SK-N-SH (cell line): ENCODE data around the gene C9orf85. TPM values are rescaled to one million over a fixed set of nuclear protein-coding genes. Genes with fewer than 3 reads are reported as not detected.

Experiments used
- CTCF ChIA-PET: fragments of 300-600, 350-600 bp; formaldehyde crosslinking; extraction: SDS; loops from one replicate; lab custom pipeline; 2021; lab: Yijun Ruan, JAX
- POLR2A ChIA-PET: fragments of 350-600 bp; sonication (Branson Sonifier 250); formaldehyde crosslinking; extraction: SDS; loops from one replicate; lab custom pipeline; 2020; ENCODE audit warnings: antibody characterized with exemption, inconsistent platforms; lab: Yijun Ruan, JAX
- DNase-seq: peaks from one replicate; pipeline ENCODE4 v3.0.0; 2012
- H2AFZ ChIP-seq: fragments of 200-600 bp; sonication (generic); 2 replicates; pipeline ENCODE4 v1.8.1; 2016; ENCODE audit warnings: antibody characterized with exemption, mild to moderate bottlenecking, low read depth
- H3F3A ChIP-seq: fragments of 200-600 bp; sonication (generic); replicated peaks from 2 replicates; pipeline ENCODE3; 2016; ENCODE audit warnings: antibody characterized with exemption, mild to moderate bottlenecking; ENCODE audit not compliant: insufficient read depth
- H3K27ac ChIP-seq, 2 experiments: fragments of 200-500 bp in 1 of 2; fragments of 200-600 bp in 1 of 2; sonication (Bioruptor generic) in 1 of 2; sonication (generic), shearing (Covaris generic) in 1 of 2; 2 replicates each; pipeline versions ENCODE4 v1.5.1 to v1.6.1; 2014 to 2016; ENCODE audit warnings: low read depth in 2 of 2, inconsistent platforms in 1 of 2, low read length in 1 of 2, mild to moderate bottlenecking in 1 of 2, mixed read lengths in 1 of 2
- H3K27me3 ChIP-seq: fragments of 200-600 bp; sonication (generic), shearing (Covaris generic); 2 replicates; pipeline ENCODE4 v1.6.1; 2016; ENCODE audit warnings: mixed run types; ENCODE audit not compliant: insufficient read depth
- H3K36me3 ChIP-seq, 2 experiments: fragments of 200-500 bp in 1 of 2; fragments of 200-600 bp in 1 of 2; sonication (Bioruptor generic) in 1 of 2; sonication (generic) in 1 of 2; replicated peaks in 1 of 2; 2 replicates each; pipeline versions ENCODE3 to v1.5.1; 2014 to 2016; ENCODE audit warnings: low read length in 1 of 2, mild to moderate bottlenecking in 1 of 2; ENCODE audit not compliant: insufficient read depth in 2 of 2, control insufficient read depth in 1 of 2
- H3K4me1 ChIP-seq, 2 experiments: fragments of 200-500 bp in 1 of 2; fragments of 200-600 bp in 1 of 2; sonication (Bioruptor generic) in 1 of 2; sonication (generic), shearing (Covaris generic) in 1 of 2; 2 replicates each; pipeline versions ENCODE4 v1.5.1 to v1.6.1; 2014 to 2016; ENCODE audit warnings: low read depth in 1 of 2, low read length in 1 of 2, mixed run types in 1 of 2; ENCODE audit not compliant: insufficient read depth in 2 of 2, control insufficient read depth in 1 of 2
- H3K4me2 ChIP-seq: fragments of 200-600 bp; sonication (generic), shearing (Covaris generic); 2 replicates; pipeline ENCODE4 v1.6.1; 2017; ENCODE audit warnings: mixed run types
- H3K4me3 ChIP-seq, 2 experiments: fragments of 200-500 bp in 1 of 2; fragments of 200-600 bp in 1 of 2; sonication (Bioruptor generic) in 1 of 2; sonication (generic), shearing (Covaris generic) in 1 of 2; 2 replicates each; pipeline versions ENCODE4 v1.5.1 to v1.8.1; 2014 to 2016; ENCODE audit warnings: low read depth in 2 of 2, inconsistent platforms in 1 of 2, low read length in 1 of 2, mild to moderate bottlenecking in 1 of 2, mixed read lengths in 1 of 2, moderate library complexity in 1 of 2
- H3K79me2 ChIP-seq: fragments of 200-600 bp; sonication (generic); 2 replicates; pipeline ENCODE4 v1.8.1; 2017; ENCODE audit warnings: mild to moderate bottlenecking; ENCODE audit not compliant: insufficient read depth
- H3K9ac ChIP-seq: fragments of 200-600 bp; sonication (generic); 2 replicates; pipeline ENCODE4 v1.6.1; 2017; ENCODE audit warnings: mixed run types
- H3K9me2 ChIP-seq: fragments of 200-600 bp; sonication (generic); 2 replicates; pipeline ENCODE4 v1.6.1; 2017; ENCODE audit warnings: mixed run types
- H3K9me3 ChIP-seq: fragments of 200-600 bp; sonication (generic); 2 replicates; pipeline ENCODE4 v1.6.1; 2017; ENCODE audit warnings: mixed run types, mild to moderate bottlenecking, moderate library complexity
- H4K20me1 ChIP-seq: fragments of 200-600 bp; sonication (generic); 2 replicates; pipeline ENCODE4 v1.6.1; 2017; ENCODE audit warnings: mild to moderate bottlenecking, mixed run types; ENCODE audit not compliant: insufficient read depth
- CHD2 ChIP-seq: fragments of 150-350 bp; IDR thresholded peaks from 2 replicates; pipeline ENCODE4 v1.6.1; 2018; ENCODE audit warnings: low read length; ENCODE audit not compliant: partially characterized antibody
- EZH2phosphoT487 ChIP-seq: fragments of 200-600 bp; sonication (generic); IDR thresholded peaks from 2 replicates; pipeline ENCODE4 v1.6.1; 2017; ENCODE audit warnings: low read depth, mixed run types, mild to moderate bottlenecking, antibody characterized with exemption, moderate library complexity, borderline replicate concordance
- FOSL2 ChIP-seq: IDR thresholded peaks from 2 replicates; pipeline ENCODE4 v1.4.0; 2012; ENCODE audit warnings: low read depth, mild to moderate bottlenecking, moderate library complexity, borderline replicate concordance
- FOXM1 ChIP-seq: IDR thresholded peaks from 2 replicates; pipeline ENCODE4 v1.4.0; 2012; ENCODE audit warnings: low read depth, mild to moderate bottlenecking
- GABPA ChIP-seq: IDR thresholded peaks from 2 replicates; pipeline ENCODE4 v1.4.0; 2012; ENCODE audit warnings: low read depth, mild to moderate bottlenecking
- GATA2 ChIP-seq: sonication (generic); formaldehyde crosslinking; IDR thresholded peaks from 2 replicates; pipeline ENCODE4 v1.5.0; 2020; ENCODE audit warnings: mild to moderate bottlenecking, missing genetic modification reagents
- JUND ChIP-seq: IDR thresholded peaks from 2 replicates; pipeline ENCODE4 v1.4.0; 2012
- MAX ChIP-seq: IDR thresholded peaks from 2 replicates; pipeline ENCODE4 v1.4.0; 2012; ENCODE audit warnings: low read depth
- MEF2A ChIP-seq: IDR thresholded peaks from 2 replicates; pipeline ENCODE4 v1.4.0; 2012; ENCODE audit warnings: low read depth, borderline replicate concordance
- NFIC ChIP-seq: IDR thresholded peaks from 2 replicates; pipeline ENCODE4 v1.4.0; 2012; ENCODE audit warnings: borderline replicate concordance
- PBX3 ChIP-seq: IDR thresholded peaks from 2 replicates; pipeline ENCODE4; 2012
- POLR2AphosphoS5 ChIP-seq: IDR thresholded peaks from 2 replicates; pipeline ENCODE4 v1.6.1; 2012; ENCODE audit warnings: low read depth, low read length
- RAD21 ChIP-seq: IDR thresholded peaks from 2 replicates; pipeline ENCODE4 v1.6.1; 2012; ENCODE audit warnings: mild to moderate bottlenecking, low read length
- RCOR1 ChIP-seq: fragments of 150-350 bp; IDR thresholded peaks from 2 replicates; pipeline ENCODE4 v1.6.1; 2017; ENCODE audit warnings: antibody characterized with exemption, low read length
- REST ChIP-seq: IDR thresholded peaks from 2 replicates; pipeline ENCODE4 v1.6.1; 2012; ENCODE audit warnings: mild to moderate bottlenecking, low read depth, low read length, moderate library complexity
- RFX5 ChIP-seq: IDR thresholded peaks from 2 replicates; pipeline ENCODE4 v1.6.1; 2012; ENCODE audit warnings: mild to moderate bottlenecking, improper control_type of control experiment, low read length
- SMC3 ChIP-seq: IDR thresholded peaks from 2 replicates; pipeline ENCODE4 v1.6.1; 2012; ENCODE audit warnings: low read depth, low read length, improper control_type of control experiment
- TCF12 ChIP-seq: IDR thresholded peaks from 2 replicates; pipeline ENCODE4 v1.4.0; 2012
- USF1 ChIP-seq: IDR thresholded peaks from 2 replicates; pipeline ENCODE4 v1.4.0; 2012; ENCODE audit warnings: low read depth, borderline replicate concordance
- USF2 ChIP-seq: fragments of 150-350 bp; IDR thresholded peaks from 2 replicates; pipeline ENCODE4 v1.6.1; 2017; ENCODE audit warnings: antibody characterized with exemption, low read length, low read depth, borderline replicate concordance
- WGBS: methylation state at CpG from one replicate; pipeline ENCODE4 v1.1.6; 2017; ENCODE audit warnings: low lambda C conversion rate; 5-methylcytosine and 5-hydroxymethylcytosine counted together
- polyA plus RNA-seq, 3 experiments: library from polyadenylated mRNA; depleted of rRNA; stranded (reverse); fragments of >200 nt; gene quantifications; 2 replicates each; pipeline ENCODE4 v1.2.3, GENCODE V29; 2012

Gene C9orf85
- polyA plus RNA-seq, 1 of the 3 experiments (the other 2 are of a cell fraction) = 11.1 TPM

GRCh38 chr9:71937070-71937625 lies 25.7 kb downstream of the C9orf85 start (continued):
- TF ChIP-seq MAX (no peak), SMC3 (no peak), POLR2AphosphoS5 (no peak)

GRCh38 chr9:71937898-71938297 lies 26.5 kb downstream of the C9orf85 start:
- Histone ChIP-seq H2AFZ (no peak overlapping the region), H3K36me3 (no peaks in the 10 kb centered on the region), H3K9me2 (no peaks in the 10 kb centered on the region), H3K27me3 (no peaks in the 10 kb centered on the region), H3K9me3 (no peaks in the 10 kb centered on the region), H3K4me2 (no peak overlapping the region), H3K9ac (no peak overlapping the region), H3K4me1 (no peaks in the 10 kb centered on the region; a peak in 1 of 4 replicates), H4K20me1 (peaks cover 8% of the 10 kb centered on the region), H3F3A (peaks cover 5% of the 10 kb centered on the region), H3K27ac (no peak overlapping the region), H3K4me3 (no peak overlapping the region), H3K79me2 (peaks cover 35% of the 10 kb centered on the region; the same call in 1 of the 2 replicates)
- CTCF ChIA-PET = interaction anchor here (1.6 kb wide), 1 partner anchor 334 kb away, joined by 5 read pairs; no protein-coding TSS in a partner anchor
- POLR2A ChIA-PET = no interaction called here
- TF ChIP-seq CHD2 (no peak), RCOR1 (no peak), POLR2AphosphoS5 (no peak), USF1 (no peak), MEF2A (no peak), EZH2phosphoT487 (no peak), FOSL2 (no peak), TCF12 (no peak), GABPA (no peak), REST (no peak), NFIC (no peak), JUND (no peak), RFX5 (no peak), GATA2 (CRISPR knock-in tag) (no peak), USF2 (no peak), RAD21 (no peak), PBX3 (no peak), FOXM1 (no peak)
- WGBS = 96% methylated on average over 1 of the region's 1 CpG
- DNase-seq = no peak
